22Rv1 (cell line): ENCODE data around the gene GABRA4.

Experiments used
- CTCF ChIP-seq: fragments of 450-650 bp; IDR thresholded peaks from 2 replicates; pipeline ENCODE4 v1.5.1; 2017; ENCODE audit warnings: mild to moderate bottlenecking
- ZFX ChIP-seq: fragments of 450-650 bp; IDR thresholded peaks from 2 replicates; pipeline ENCODE4 v1.6.1; 2017; ENCODE audit warnings: antibody characterized with exemption, borderline replicate concordance

GRCh38 chr4:46986922-46987638 is 6.3 kb downstream of the GABRA4 start:
- TF ChIP-seq CTCF, result no peak
- TF ChIP-seq ZFX, result no peak
